ENCODE results near the gene CDH5. TPM values are rescaled to one million over a fixed set of nuclear protein-coding genes. Genes with fewer than 3 reads are reported as not detected.

The CDH5 gene
- total RNA-seq, 1 donor from 2014 or later: not detected

- H3K27me3 Mint-ChIP-seq: peaks cover 44% of the 10 kb centered on the region
- no peak for DNase-seq
- intact Hi-C loops (cut with micrococcal nuclease): no loop called here
- no peak overlapping the region for H3K27ac Mint-ChIP-seq
- H3K36me3 Mint-ChIP-seq (ENCODE audit: low read depth): no peaks in the 10 kb centered on the region
- no peak overlapping the region for H3K4me3 Mint-ChIP-seq
- no peaks in the 10 kb centered on the region for H3K9me3 Mint-ChIP-seq
- no peaks in the 10 kb centered on the region for H3K4me1 Mint-ChIP-seq
Observed at GRCh38 chr16:66360624-66361324, 5.7 kb upstream of the CDH5 start.

GRCh38 chr16:66361604-66362135, 4.8 kb upstream of the CDH5 start:
- Mint-ChIP-seq H3K27ac (no peak overlapping the region), H3K4me3 (no peak overlapping the region), H3K36me3 (ENCODE audit: low read depth) (no peaks in the 10 kb centered on the region), H3K27me3 (peaks cover 42% of the 10 kb centered on the region), H3K9me3 (no peaks in the 10 kb centered on the region), H3K4me1 (no peaks in the 10 kb centered on the region)
- intact Hi-C loops (cut with micrococcal nuclease): no loop called here
- no peak for DNase-seq

- Mint-ChIP-seq H3K4me3 (no peak overlapping the region), H3K36me3 (ENCODE audit: low read depth) (no peaks in the 10 kb centered on the region), H3K27ac (no peak overlapping the region), H3K4me1 (no peaks in the 10 kb centered on the region), H3K9me3 (no peaks in the 10 kb centered on the region), H3K27me3 (peaks cover 39% of the 10 kb centered on the region)
- intact Hi-C loops (cut with micrococcal nuclease): no loop called here
- no peak for DNase-seq
Observed at GRCh38 chr16:66363211-66363777, 3.2 kb upstream of the CDH5 start.

GRCh38 chr16:66364117-66364958, 2.2 kb upstream of the CDH5 start:
- no peaks in the 10 kb centered on the region for H3K36me3 Mint-ChIP-seq (ENCODE audit: low read depth)
- no peak for DNase-seq
- intact Hi-C loops (cut with micrococcal nuclease): no loop called here
- no peak overlapping the region for H3K4me3 Mint-ChIP-seq
- H3K9me3 Mint-ChIP-seq: no peaks in the 10 kb centered on the region
- peaks cover 4% of the 10 kb centered on the region for H3K4me1 Mint-ChIP-seq
- peaks cover 39% of the 10 kb centered on the region for H3K27me3 Mint-ChIP-seq
- H3K27ac Mint-ChIP-seq: no peak overlapping the region

- Mint-ChIP-seq H3K36me3 (ENCODE audit: low read depth) (no peaks in the 10 kb centered on the region), H3K27ac (no peak overlapping the region), H3K4me1 (peaks cover 4% of the 10 kb centered on the region), H3K4me3 (no peak overlapping the region), H3K27me3 (peaks cover 37% of the 10 kb centered on the region), H3K9me3 (no peaks in the 10 kb centered on the region)
- intact Hi-C loops (cut with micrococcal nuclease): no loop called here
- DNase-seq: no peak
Observed at GRCh38 chr16:66364959-66365306, 1.6 kb upstream of the CDH5 start.

- DNase-seq: no peak
- Mint-ChIP-seq H3K9me3 (no peaks in the 10 kb centered on the region), H3K27me3 (peaks cover 31% of the 10 kb centered on the region), H3K4me1 (peaks cover 4% of the 10 kb centered on the region), H3K27ac (no peak overlapping the region), H3K36me3 (ENCODE audit: low read depth) (no peaks in the 10 kb centered on the region), H3K4me3 (no peak overlapping the region)
- intact Hi-C loops (cut with micrococcal nuclease): no loop called here
Observed at GRCh38 chr16:66365651-66366050, 840 bp upstream of the CDH5 start.

GRCh38 chr16:66367968-66368891, 1.7 kb downstream of the CDH5 start:
- H3K4me1 Mint-ChIP-seq: peaks cover 4% of the 10 kb centered on the region
- H3K4me3 Mint-ChIP-seq: no peak overlapping the region
- DNase-seq: no peak
- no peaks in the 10 kb centered on the region for H3K9me3 Mint-ChIP-seq
- peaks cover 14% of the 10 kb centered on the region for H3K27me3 Mint-ChIP-seq
- H3K27ac Mint-ChIP-seq: no peak overlapping the region
- no peaks in the 10 kb centered on the region for H3K36me3 Mint-ChIP-seq (ENCODE audit: low read depth)
- intact Hi-C loops (cut with micrococcal nuclease): no loop called here

GRCh38 chr16:66369055-66369592, 2.6 kb downstream of the CDH5 start:
- H3K9me3 Mint-ChIP-seq: no peaks in the 10 kb centered on the region
- H3K4me1 Mint-ChIP-seq: peaks cover 4% of the 10 kb centered on the region
- H3K27me3 Mint-ChIP-seq: peaks cover 10% of the 10 kb centered on the region
- no peak for DNase-seq
- intact Hi-C loops (cut with micrococcal nuclease): no loop called here
- no peak overlapping the region for H3K4me3 Mint-ChIP-seq
- no peak overlapping the region for H3K27ac Mint-ChIP-seq
- no peaks in the 10 kb centered on the region for H3K36me3 Mint-ChIP-seq (ENCODE audit: low read depth)

- H3K9me3 Mint-ChIP-seq: no peaks in the 10 kb centered on the region
- intact Hi-C loops (cut with micrococcal nuclease): no loop called here
- no peaks in the 10 kb centered on the region for H3K27me3 Mint-ChIP-seq
- no peak overlapping the region for H3K4me3 Mint-ChIP-seq
- no peak for DNase-seq
- no peaks in the 10 kb centered on the region for H3K36me3 Mint-ChIP-seq (ENCODE audit: low read depth)
- H3K27ac Mint-ChIP-seq: no peak overlapping the region
- peaks cover 4% of the 10 kb centered on the region for H3K4me1 Mint-ChIP-seq
Observed at GRCh38 chr16:66370786-66371684, 4.5 kb downstream of the CDH5 start.

- DNase-seq: no peak
- intact Hi-C loops (cut with micrococcal nuclease): no loop called here
- H3K9me3 Mint-ChIP-seq: no peaks in the 10 kb centered on the region
- H3K4me3 Mint-ChIP-seq: no peak overlapping the region
- no peaks in the 10 kb centered on the region for H3K27me3 Mint-ChIP-seq
- H3K27ac Mint-ChIP-seq: no peak overlapping the region
- no peaks in the 10 kb centered on the region for H3K36me3 Mint-ChIP-seq (ENCODE audit: low read depth)
- peaks cover 4% of the 10 kb centered on the region for H3K4me1 Mint-ChIP-seq
Observed at GRCh38 chr16:66372078-66372897, 5.8 kb downstream of the CDH5 start.

- Mint-ChIP-seq H3K9me3 (no peaks in the 10 kb centered on the region), H3K27ac (no peak overlapping the region), H3K4me3 (no peak overlapping the region), H3K36me3 (ENCODE audit: low read depth) (no peaks in the 10 kb centered on the region), H3K4me1 (peaks cover 4% of the 10 kb centered on the region), H3K27me3 (no peaks in the 10 kb centered on the region)
- intact Hi-C loops (cut with micrococcal nuclease): no loop called here
- no peak for DNase-seq
Observed at GRCh38 chr16:66372898-66373155, 6.3 kb downstream of the CDH5 start.

- H3K4me3 Mint-ChIP-seq: no peak overlapping the region
- no peaks in the 10 kb centered on the region for H3K9me3 Mint-ChIP-seq
- intact Hi-C loops (cut with micrococcal nuclease): no loop called here
- H3K4me1 Mint-ChIP-seq: peaks cover 4% of the 10 kb centered on the region
- no peak overlapping the region for H3K27ac Mint-ChIP-seq
- H3K36me3 Mint-ChIP-seq (ENCODE audit: low read depth): no peaks in the 10 kb centered on the region
- no peak for DNase-seq
- no peaks in the 10 kb centered on the region for H3K27me3 Mint-ChIP-seq
Observed at GRCh38 chr16:66373667-66374066, 7.2 kb downstream of the CDH5 start.

Data from activated CD4-positive, alpha-beta T cell treated with anti-CD3 and anti-CD28 coated beads, Interleukin-2, amount 10 ng/mL, durations not matched to agents 24 days and 14 days (primary cell).